Colon (tissue), 2 donors: ENCODE measurements around the gene LRRC47.

ENCODE experiments used
- FAIRE-seq: peaks from 2 replicates; lab custom pipeline; 2012; peaks lifted over from hg19 to GRCh38; lab: Jason Lieb, UNC
- donor health status: control.
- donor health status: control.

The LRRC47 gene

GRCh38 chr1:3785456-3786157, 10.7 kb downstream of the LRRC47 start:
- FAIRE-seq, result no peak

GRCh38 chr1:3785045-3785444, 11.3 kb downstream of the LRRC47 start:
- no peak for FAIRE-seq

GRCh38 chr1:3783651-3784474, 12.4 kb downstream of the LRRC47 start:
- FAIRE-seq, result no peak

GRCh38 chr1:3780901-3781300, 15.4 kb downstream of the LRRC47 start:
- no peak for FAIRE-seq

GRCh38 chr1:3779912-3780416, 16.3 kb downstream of the LRRC47 start:
- no peak for FAIRE-seq

GRCh38 chr1:3779265-3779911, 16.9 kb downstream of the LRRC47 start:
- no peak for FAIRE-seq

- no peak for FAIRE-seq
Measured at GRCh38 chr1:3778590-3779264, 17.6 kb downstream of the LRRC47 start.

- no peak for FAIRE-seq
Measured at GRCh38 chr1:3777647-3778589, 18.4 kb downstream of the LRRC47 start.

- FAIRE-seq, result no peak
Measured at GRCh38 chr1:3777078-3777547, 19.2 kb downstream of the LRRC47 start.

GRCh38 chr1:3776231-3776961, 19.9 kb downstream of the LRRC47 start:
- no peak for FAIRE-seq

GRCh38 chr1:3775490-3776230, 20.6 kb downstream of the LRRC47 start:
- no peak for FAIRE-seq

- no peak for FAIRE-seq
Measured at GRCh38 chr1:3774946-3775489, 21.3 kb downstream of the LRRC47 start.

GRCh38 chr1:3774276-3774945, 21.9 kb downstream of the LRRC47 start:
- no peak for FAIRE-seq

GRCh38 chr1:3773572-3774275, 22.6 kb downstream of the LRRC47 start:
- FAIRE-seq, result no peak

GRCh38 chr1:3772715-3773571, 23.4 kb downstream of the LRRC47 start, which contains the start of gene SMIM1:
Gene SMIM1 (plus strand): TSS chr1:3772749. CDS start chr1:3775374, 2,625 bp downstream.
- FAIRE-seq, result no peak

GRCh38 chr1:3772027-3772714, 24.1 kb downstream of the LRRC47 start:
- FAIRE-seq, result no peak
